Cardiac muscle cell (in vitro differentiated cells and primary cell): ENCODE data around the gene CMTM6. TPM values are rescaled to one million over a fixed set of nuclear protein-coding genes. Genes with fewer than 3 reads are reported as not detected.
"Not testable (repeated sequence)": the region's sequence is repeated elsewhere in the genome, so short reads cannot be mapped to it uniquely, and the experiment has no call there.

Source experiments
- DNase-seq, 2 donors: peaks; one replicate each; pipeline versions ENCODE4 v3.0.0 to v3.0.0-alpha.2; 2010 to 2017; ENCODE audit warnings: low read depth in 1 of 2, low spot score in 1 of 2
- H3K27ac ChIP-seq: fragments of 200-600 bp; sonication (generic); 2 replicates; pipeline ENCODE4 v1.5.1; 2016
- H3K27me3 ChIP-seq: fragments of 200-600 bp; sonication (generic); 2 replicates; pipeline ENCODE4 v1.6.0; 2016; ENCODE audit warnings: control low read depth
- H3K36me3 ChIP-seq: fragments of 200-600 bp; sonication (generic); 2 replicates; pipeline ENCODE4 v1.5.1; 2016; ENCODE audit warnings: control low read depth
- H3K4me1 ChIP-seq: fragments of 200-600 bp; sonication (generic); 2 replicates; pipeline ENCODE4 v1.8.1; 2017; ENCODE audit warnings: low read depth, mild to moderate bottlenecking, mixed run types
- H3K4me3 ChIP-seq: fragments of 200-600 bp; sonication (generic); 2 replicates; pipeline ENCODE4 v1.5.1; 2016; ENCODE audit warnings: mild to moderate bottlenecking
- H3K9me3 ChIP-seq: fragments of 200-600 bp; sonication (generic); 2 replicates; pipeline ENCODE4 v1.5.1; 2017; ENCODE audit warnings: low read depth, mild to moderate bottlenecking, control low read depth
- polyA plus RNA-seq: library from polyadenylated mRNA; unstranded; fragments of >200 nt; fragmentation: Nextera tagmentation; extraction: Ambion mirVana; gene quantifications from 2 replicates; pipeline ENCODE4 v1.2.1, GENCODE V29; 2016
- total RNA-seq: library from RNA; depleted of rRNA; stranded (reverse); fragments of >200 nt; gene quantifications from 2 replicates; pipeline ENCODE4 v1.2.3, GENCODE V29; 2016
- TF ChIP-seq, protein P1 (sequence below): IDR thresholded peaks from 2 replicates; pipeline ENCODE4 v1.5.1; 2012; ENCODE audit warnings: low read depth, mild to moderate bottlenecking, low read length

CMTM6 gene
- total and polyA plus RNA-seq, 2 experiments from 2014 or later, result 24.5 to 39.9 TPM

GRCh38 chr3:32474201-32474600 is 28.5 kb downstream of the CMTM6 start:
- TF ChIP-seq, protein P1, sequence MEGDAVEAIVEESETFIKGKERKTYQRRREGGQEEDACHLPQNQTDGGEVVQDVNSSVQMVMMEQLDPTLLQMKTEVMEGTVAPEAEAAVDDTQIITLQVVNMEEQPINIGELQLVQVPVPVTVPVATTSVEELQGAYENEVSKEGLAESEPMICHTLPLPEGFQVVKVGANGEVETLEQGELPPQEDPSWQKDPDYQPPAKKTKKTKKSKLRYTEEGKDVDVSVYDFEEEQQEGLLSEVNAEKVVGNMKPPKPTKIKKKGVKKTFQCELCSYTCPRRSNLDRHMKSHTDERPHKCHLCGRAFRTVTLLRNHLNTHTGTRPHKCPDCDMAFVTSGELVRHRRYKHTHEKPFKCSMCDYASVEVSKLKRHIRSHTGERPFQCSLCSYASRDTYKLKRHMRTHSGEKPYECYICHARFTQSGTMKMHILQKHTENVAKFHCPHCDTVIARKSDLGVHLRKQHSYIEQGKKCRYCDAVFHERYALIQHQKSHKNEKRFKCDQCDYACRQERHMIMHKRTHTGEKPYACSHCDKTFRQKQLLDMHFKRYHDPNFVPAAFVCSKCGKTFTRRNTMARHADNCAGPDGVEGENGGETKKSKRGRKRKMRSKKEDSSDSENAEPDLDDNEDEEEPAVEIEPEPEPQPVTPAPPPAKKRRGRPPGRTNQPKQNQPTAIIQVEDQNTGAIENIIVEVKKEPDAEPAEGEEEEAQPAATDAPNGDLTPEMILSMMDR, result no peak
- no peaks in the 10 kb centered on the region for H3K27me3 ChIP-seq
- H3K9me3 ChIP-seq, result no peaks in the 10 kb centered on the region
- no peaks in the 10 kb centered on the region for H3K4me1 ChIP-seq
- H3K27ac ChIP-seq, result no peak overlapping the region
- DNase-seq, result no peak
- no peak overlapping the region for H3K4me3 ChIP-seq
- no peaks in the 10 kb centered on the region for H3K36me3 ChIP-seq

DNA sequence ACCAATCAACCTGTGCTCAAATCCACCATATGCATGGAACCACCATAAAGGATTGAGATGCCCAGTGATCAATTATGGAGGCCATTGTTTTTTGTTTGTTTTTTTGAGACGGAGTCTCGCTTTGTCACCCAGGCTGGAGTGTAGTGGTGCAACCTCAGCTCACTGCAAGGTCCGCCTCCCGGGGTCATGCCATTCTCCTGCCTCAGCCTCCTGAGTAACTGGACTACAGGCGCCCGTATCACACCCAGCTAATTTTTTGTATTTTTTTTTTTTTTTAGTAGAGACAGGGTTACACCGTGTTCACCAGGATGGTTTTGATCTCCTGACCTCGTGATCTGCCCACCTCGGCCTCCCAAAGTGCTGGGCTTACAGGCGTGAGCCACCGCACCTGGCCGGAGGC is 30.5 kb downstream of the CMTM6 start:
- not testable (repeated sequence) for H3K4me3 ChIP-seq, H3K27me3 ChIP-seq, H3K9me3 ChIP-seq, H3K36me3 ChIP-seq, H3K4me1 ChIP-seq, DNase-seq, H3K27ac ChIP-seq

- Histone ChIP-seq H3K4me1 (no peaks in the 10 kb centered on the region), H3K27me3 (no peaks in the 10 kb centered on the region), H3K27ac (no peak overlapping the region), H3K4me3 (no peak overlapping the region), H3K9me3 (no peaks in the 10 kb centered on the region), H3K36me3 (no peaks in the 10 kb centered on the region)
- DNase-seq, result no peak
- TF ChIP-seq, protein P1, result no peak
These were observed 31.4 kb downstream of the CMTM6 start for GRCh38 chr3:32471246-32471645.

DNA sequence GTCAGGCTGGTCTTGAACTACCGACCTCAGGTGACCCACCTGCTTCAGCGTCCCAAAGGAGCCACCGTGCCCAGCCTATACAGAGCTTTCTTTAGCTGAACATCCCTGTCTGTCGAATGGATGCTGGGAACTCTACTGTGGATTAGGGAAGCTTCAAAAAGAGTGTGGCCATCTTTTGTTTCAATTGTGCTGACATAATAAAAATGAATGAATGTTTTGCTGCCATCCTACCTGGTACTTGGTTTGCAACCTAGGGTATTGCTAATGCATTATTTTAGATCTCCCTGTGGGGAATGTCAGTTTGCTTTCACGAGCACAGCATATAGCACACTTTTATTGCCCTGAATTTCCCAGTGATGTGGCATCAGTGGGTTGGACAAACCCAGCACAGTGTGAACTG is 32.3 kb downstream of the CMTM6 start:
- DNase-seq, result no peak
- H3K27me3 ChIP-seq, result no peaks in the 10 kb centered on the region
- H3K36me3 ChIP-seq, result no peaks in the 10 kb centered on the region
- no peak overlapping the region for H3K4me3 ChIP-seq
- no peak overlapping the region for H3K27ac ChIP-seq
- no peaks in the 10 kb centered on the region for H3K9me3 ChIP-seq
- TF ChIP-seq, protein P1, result no peak
- H3K4me1 ChIP-seq, result no peaks in the 10 kb centered on the region

- Histone ChIP-seq H3K27ac (no peak overlapping the region), H3K36me3 (no peaks in the 10 kb centered on the region), H3K4me1 (no peaks in the 10 kb centered on the region), H3K4me3 (no peak overlapping the region), H3K27me3 (no peaks in the 10 kb centered on the region), H3K9me3 (no peaks in the 10 kb centered on the region)
- TF ChIP-seq, protein P1, result no peak
- no peak for DNase-seq
These were observed 33.3 kb downstream of the CMTM6 start for GRCh38 chr3:32469151-32469874.

DNA sequence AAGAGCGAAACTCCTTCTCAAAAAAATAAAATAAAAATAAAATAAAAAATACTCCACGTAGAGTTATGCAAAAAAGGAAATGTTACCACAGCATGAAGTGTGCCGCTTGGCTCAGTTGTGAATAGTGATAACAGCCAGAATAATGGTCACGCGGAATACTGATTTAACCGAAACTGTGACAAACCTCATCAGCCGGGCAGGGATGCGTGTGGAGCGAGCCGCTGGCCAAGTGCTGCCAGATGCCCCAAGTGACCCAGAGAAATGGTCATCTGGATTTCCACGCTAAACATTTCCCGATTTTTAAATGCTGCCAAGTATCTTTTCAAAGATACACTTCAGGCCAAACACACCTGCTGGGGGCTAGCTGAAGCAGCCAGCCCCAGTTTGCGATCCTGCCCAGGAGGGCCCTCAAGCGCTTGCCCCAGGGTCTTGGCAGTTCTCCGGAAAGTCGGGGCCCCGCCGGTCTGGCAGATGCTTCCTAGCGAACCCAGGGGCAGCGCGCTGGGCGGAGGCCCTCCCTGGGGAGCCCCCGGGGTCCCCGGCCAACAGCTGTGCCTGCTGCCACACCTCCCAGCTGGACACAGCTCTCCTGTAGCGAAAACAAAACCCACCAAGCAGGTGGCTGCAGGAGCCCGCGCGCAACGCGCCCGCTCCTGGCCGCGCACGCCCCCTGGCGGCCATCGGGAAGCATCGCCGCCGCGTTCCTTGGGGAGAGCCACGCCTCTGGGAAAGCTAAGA is 35.1 kb downstream of the CMTM6 start:
- Histone ChIP-seq H3K27me3 (no peaks in the 10 kb centered on the region), H3K4me1 (peaks cover 9% of the 10 kb centered on the region), H3K9me3 (no peaks in the 10 kb centered on the region), H3K4me3 (no peak overlapping the region), H3K27ac (no peak overlapping the region), H3K36me3 (no peaks in the 10 kb centered on the region)
- peak; percentile 79 to 80 for DNase-seq
- TF ChIP-seq, protein P1, result peak; percentile 99

DNA sequence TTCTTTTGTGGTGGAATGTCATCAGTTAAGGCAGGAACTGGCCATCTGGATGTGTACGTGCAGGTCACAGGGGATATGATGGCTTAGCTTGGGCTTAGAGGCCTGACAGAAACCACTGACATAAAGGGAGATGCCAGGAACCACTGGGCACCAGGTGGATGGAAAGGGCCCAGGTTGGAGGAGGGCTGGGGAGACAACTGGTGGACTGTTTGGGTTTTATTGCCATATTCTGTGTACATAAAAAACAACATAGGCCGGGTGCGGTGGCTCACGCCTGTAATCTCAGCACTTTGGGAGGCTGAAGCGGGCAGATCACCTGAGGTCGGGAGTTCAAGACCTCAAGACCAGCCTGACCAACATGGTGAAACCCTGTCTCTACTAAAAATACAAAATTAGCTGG is 35.8 kb downstream of the CMTM6 start:
- H3K27me3 ChIP-seq, H3K36me3 ChIP-seq, H3K9me3 ChIP-seq, H3K4me1 ChIP-seq, H3K27ac ChIP-seq, H3K4me3 ChIP-seq, DNase-seq: not testable (repeated sequence)

DNA sequence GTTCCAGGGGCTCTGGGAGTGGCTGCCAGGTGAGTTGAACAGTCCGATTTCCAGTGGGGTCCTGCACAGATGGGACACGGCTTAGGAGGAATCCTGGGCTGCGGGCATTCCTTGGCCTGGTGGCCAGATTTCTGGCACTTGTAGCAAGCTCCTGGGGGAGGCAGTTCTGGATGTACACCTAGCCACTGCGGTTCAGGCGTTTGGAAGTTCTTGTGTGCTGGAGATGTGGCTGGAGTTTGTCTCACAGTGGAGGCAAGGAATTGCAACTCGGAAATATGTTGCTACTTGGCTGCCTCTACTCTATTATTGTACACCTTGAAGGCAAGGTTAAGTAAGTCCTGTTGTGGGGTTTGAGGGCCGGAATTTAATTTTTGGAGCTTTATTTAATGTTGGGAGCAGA is 37.9 kb downstream of the CMTM6 start:
- not testable (repeated sequence) for H3K27me3 ChIP-seq, H3K4me3 ChIP-seq, H3K9me3 ChIP-seq, H3K27ac ChIP-seq, H3K36me3 ChIP-seq
- peaks cover 12% of the 10 kb centered on the region for H3K4me1 ChIP-seq
- peak in 1 of 2 donors; percentile 30 for DNase-seq

DNA sequence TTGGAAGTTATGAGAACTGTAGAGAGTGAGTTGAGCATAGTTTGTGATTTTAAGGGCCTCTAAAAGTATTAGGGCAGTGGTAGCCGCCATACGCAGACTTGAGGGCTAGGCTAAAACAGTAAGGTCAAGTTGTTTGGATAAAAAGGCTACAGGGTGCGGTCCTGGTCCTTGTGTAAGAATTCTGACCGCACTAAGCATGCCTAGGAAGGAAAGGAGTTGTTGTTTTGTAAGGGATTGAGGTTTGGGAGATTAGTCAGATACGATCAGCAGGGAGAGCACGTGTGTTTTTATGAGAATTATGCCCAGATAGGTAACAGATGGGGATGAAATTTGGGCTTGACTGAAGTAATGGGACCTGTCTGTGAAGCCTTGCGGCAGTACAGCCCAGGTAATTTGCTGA is 39.2 kb downstream of the CMTM6 start:
- H3K27me3 ChIP-seq, H3K9me3 ChIP-seq, H3K36me3 ChIP-seq, H3K27ac ChIP-seq, H3K4me3 ChIP-seq, DNase-seq: not testable (repeated sequence)
- H3K4me1 ChIP-seq, result peaks cover 12% of the 10 kb centered on the region
